ENCODE data around the gene SLC12A8.

SLC12A8 gene

GRCh38 chr3:125115640-125116039 is 96.9 kb downstream of the SLC12A8 start:
- H2AFZ ChIP-seq (ENCODE audit: low read length) = no peak overlapping the region
- H3K36me3 ChIP-seq (replicated peaks; ENCODE audit: insufficient read depth, low read length) = no peaks in the 10 kb centered on the region
- no peaks in the 10 kb centered on the region for H3K27me3 ChIP-seq (replicated peaks; ENCODE audit: insufficient read depth, low read length)
- H3K4me1 ChIP-seq (ENCODE audit: low read length) = no peaks in the 10 kb centered on the region
- no peaks in the 10 kb centered on the region for H3F3A ChIP-seq (ENCODE audit: insufficient read depth, low read length)
- H3K9ac ChIP-seq (ENCODE audit: low read length) = no peak overlapping the region
- H3K4me2 ChIP-seq (ENCODE audit: low read depth, low read length) = no peak overlapping the region
- H3K79me2 ChIP-seq (ENCODE audit: low read length) = no peaks in the 10 kb centered on the region
- no peaks in the 10 kb centered on the region for H3K9me2 ChIP-seq (replicated peaks; ENCODE audit: insufficient read depth, low read length)
- H4K20me1 ChIP-seq (ENCODE audit: insufficient read depth, low read length) = no peaks in the 10 kb centered on the region
- no peak for TF ChIP-seq EZH2phosphoT487 (IDR thresholded peaks at IDR 0.05; ENCODE audit: low read length)
- TF ChIP-seq EZH2 (optimal IDR thresholded peaks at IDR 0.05; ENCODE audit: low read depth, low read length) = no peak
- TF ChIP-seq CTCF (IDR thresholded peaks at IDR 0.05; ENCODE audit: low read length) = no peak
- DNase-seq = no peak
- no peak overlapping the region for H3K4me3 ChIP-seq (ENCODE audit: low read length)
- no peak overlapping the region for H3K27ac ChIP-seq (ENCODE audit: low read length)
- H3K9me3 ChIP-seq (replicated peaks; ENCODE audit: insufficient read depth, low read length) = no peaks in the 10 kb centered on the region

- Histone ChIP-seq H3K79me2 (ENCODE audit: low read length) (no peaks in the 10 kb centered on the region), H3K4me3 (ENCODE audit: low read length) (no peak overlapping the region), H3K9me2 (replicated peaks; ENCODE audit: insufficient read depth, low read length) (no peaks in the 10 kb centered on the region), H3K27me3 (replicated peaks; ENCODE audit: insufficient read depth, low read length) (no peaks in the 10 kb centered on the region), H3K4me2 (ENCODE audit: low read depth, low read length) (no peak overlapping the region), H3K4me1 (ENCODE audit: low read length) (no peaks in the 10 kb centered on the region), H2AFZ (ENCODE audit: low read length) (no peak overlapping the region), H3K9me3 (replicated peaks; ENCODE audit: insufficient read depth, low read length) (no peaks in the 10 kb centered on the region), H3F3A (ENCODE audit: insufficient read depth, low read length) (no peaks in the 10 kb centered on the region), H3K36me3 (replicated peaks; ENCODE audit: insufficient read depth, low read length) (no peaks in the 10 kb centered on the region), H3K9ac (ENCODE audit: low read length) (no peak overlapping the region), H4K20me1 (ENCODE audit: insufficient read depth, low read length) (no peaks in the 10 kb centered on the region), H3K27ac (ENCODE audit: low read length) (no peak overlapping the region)
- TF ChIP-seq EZH2phosphoT487 (IDR thresholded peaks at IDR 0.05; ENCODE audit: low read length) = no peak
- no peak for TF ChIP-seq CTCF (IDR thresholded peaks at IDR 0.05; ENCODE audit: low read length)
- no peak for TF ChIP-seq EZH2 (optimal IDR thresholded peaks at IDR 0.05; ENCODE audit: low read depth, low read length)
- no peak for DNase-seq
Measured at GRCh38 chr3:125112981-125113380, 99.6 kb downstream of the SLC12A8 start.

GRCh38 chr3:125110876-125111480 is 101.6 kb downstream of the SLC12A8 start:
- Histone ChIP-seq H3K9me2 (replicated peaks; ENCODE audit: insufficient read depth, low read length) (no peaks in the 10 kb centered on the region), H3F3A (ENCODE audit: insufficient read depth, low read length) (no peaks in the 10 kb centered on the region), H3K36me3 (replicated peaks; ENCODE audit: insufficient read depth, low read length) (no peaks in the 10 kb centered on the region), H3K4me1 (ENCODE audit: low read length) (no peaks in the 10 kb centered on the region), H3K79me2 (ENCODE audit: low read length) (no peaks in the 10 kb centered on the region), H3K9ac (ENCODE audit: low read length) (no peak overlapping the region), H3K4me3 (ENCODE audit: low read length) (no peak overlapping the region), H3K27me3 (replicated peaks; ENCODE audit: insufficient read depth, low read length) (no peaks in the 10 kb centered on the region), H4K20me1 (ENCODE audit: insufficient read depth, low read length) (no peaks in the 10 kb centered on the region), H2AFZ (ENCODE audit: low read length) (no peak overlapping the region), H3K27ac (ENCODE audit: low read length) (no peak overlapping the region), H3K9me3 (replicated peaks; ENCODE audit: insufficient read depth, low read length) (no peaks in the 10 kb centered on the region), H3K4me2 (ENCODE audit: low read depth, low read length) (no peak overlapping the region)
- TF ChIP-seq CTCF (IDR thresholded peaks at IDR 0.05; ENCODE audit: low read length) (no peak), EZH2 (optimal IDR thresholded peaks at IDR 0.05; ENCODE audit: low read depth, low read length) (no peak), EZH2phosphoT487 (IDR thresholded peaks at IDR 0.05; ENCODE audit: low read length) (no peak)
- no peak for DNase-seq
